Subcutaneous adipose tissue (tissue), 4 donors: ENCODE measurements around the gene THSD4. TPM values are rescaled to one million over a fixed set of nuclear protein-coding genes. Genes with fewer than 3 reads are reported as not detected.

ENCODE experiments used
- total RNA-seq, 4 donors: library from RNA; depleted of rRNA; stranded (reverse); fragments of >200 nt; gene quantifications; one replicate each; pipeline ENCODE4 v1.1.0, GENCODE V29; 2016
- TF ChIP-seq, protein P1 (sequence below): fragments of 450-650 bp; IDR thresholded peaks from one replicate; pipeline ENCODE4 v1.5.1; 2016; ENCODE audit warnings: low read depth, mild to moderate bottlenecking, control low read depth, antibody characterized with exemption, moderate library complexity

Gene THSD4
- total RNA-seq, 4 donors from 2014 or later, result 0.17 to 0.94 (median 0.63) TPM

DNA sequence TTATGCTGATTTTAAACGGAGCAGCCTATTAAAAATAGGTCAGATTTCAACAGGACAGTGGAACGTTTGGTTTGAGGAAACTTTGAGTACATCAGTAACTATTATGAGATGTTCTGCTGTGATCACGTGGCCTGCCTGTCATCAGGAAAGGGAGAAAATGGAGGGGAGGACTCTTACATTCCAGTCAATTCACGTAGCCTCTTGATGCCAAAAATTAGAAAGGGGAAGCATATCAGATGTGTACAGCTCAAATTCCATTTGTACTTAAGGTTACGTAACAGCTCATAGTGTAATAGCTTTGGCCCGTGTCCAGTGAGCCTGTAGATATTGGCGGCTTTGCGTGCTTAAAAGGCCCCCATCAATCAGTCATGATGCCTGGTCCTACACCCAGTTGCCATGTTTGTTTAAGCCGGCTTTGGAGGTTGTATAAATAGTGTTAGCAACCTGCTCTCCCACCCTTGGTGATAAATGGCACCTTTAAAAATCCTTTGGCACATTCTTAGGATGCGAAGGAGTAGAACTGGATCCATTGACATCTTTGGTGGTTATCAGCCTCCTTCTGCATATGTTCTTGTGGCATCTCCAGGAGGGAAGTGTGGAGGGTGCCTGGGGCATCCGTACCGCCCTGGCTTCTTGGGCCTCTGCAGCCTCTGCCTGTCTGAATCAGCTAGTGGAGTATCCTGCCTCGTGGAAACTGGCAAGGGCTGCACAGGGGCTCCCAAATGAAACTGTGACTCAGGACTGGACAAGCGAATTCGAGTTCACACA is 163.9 kb downstream of the THSD4 start:
- TF ChIP-seq, protein P1, sequence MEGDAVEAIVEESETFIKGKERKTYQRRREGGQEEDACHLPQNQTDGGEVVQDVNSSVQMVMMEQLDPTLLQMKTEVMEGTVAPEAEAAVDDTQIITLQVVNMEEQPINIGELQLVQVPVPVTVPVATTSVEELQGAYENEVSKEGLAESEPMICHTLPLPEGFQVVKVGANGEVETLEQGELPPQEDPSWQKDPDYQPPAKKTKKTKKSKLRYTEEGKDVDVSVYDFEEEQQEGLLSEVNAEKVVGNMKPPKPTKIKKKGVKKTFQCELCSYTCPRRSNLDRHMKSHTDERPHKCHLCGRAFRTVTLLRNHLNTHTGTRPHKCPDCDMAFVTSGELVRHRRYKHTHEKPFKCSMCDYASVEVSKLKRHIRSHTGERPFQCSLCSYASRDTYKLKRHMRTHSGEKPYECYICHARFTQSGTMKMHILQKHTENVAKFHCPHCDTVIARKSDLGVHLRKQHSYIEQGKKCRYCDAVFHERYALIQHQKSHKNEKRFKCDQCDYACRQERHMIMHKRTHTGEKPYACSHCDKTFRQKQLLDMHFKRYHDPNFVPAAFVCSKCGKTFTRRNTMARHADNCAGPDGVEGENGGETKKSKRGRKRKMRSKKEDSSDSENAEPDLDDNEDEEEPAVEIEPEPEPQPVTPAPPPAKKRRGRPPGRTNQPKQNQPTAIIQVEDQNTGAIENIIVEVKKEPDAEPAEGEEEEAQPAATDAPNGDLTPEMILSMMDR, result no peak

DNA sequence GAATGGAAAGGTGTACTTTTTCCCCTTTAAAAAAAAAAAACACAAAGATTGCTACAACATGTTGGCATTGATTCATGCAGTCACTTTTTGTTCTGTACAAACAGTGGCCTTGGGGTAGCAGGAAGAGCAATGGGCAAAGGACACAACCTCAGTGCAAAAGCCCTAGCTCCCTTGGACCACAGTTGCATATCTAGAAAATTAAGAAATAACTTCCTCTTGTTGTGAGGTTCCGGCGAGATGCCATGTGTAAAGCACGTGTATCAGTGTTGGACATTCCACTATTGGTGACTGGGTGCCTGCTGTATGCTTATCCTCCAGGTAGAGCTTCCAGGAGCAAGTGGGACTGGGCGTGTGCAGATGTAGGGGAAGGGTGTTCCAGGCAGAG is 164.5 kb downstream of the THSD4 start:
- TF ChIP-seq, protein P1, result no peak

DNA sequence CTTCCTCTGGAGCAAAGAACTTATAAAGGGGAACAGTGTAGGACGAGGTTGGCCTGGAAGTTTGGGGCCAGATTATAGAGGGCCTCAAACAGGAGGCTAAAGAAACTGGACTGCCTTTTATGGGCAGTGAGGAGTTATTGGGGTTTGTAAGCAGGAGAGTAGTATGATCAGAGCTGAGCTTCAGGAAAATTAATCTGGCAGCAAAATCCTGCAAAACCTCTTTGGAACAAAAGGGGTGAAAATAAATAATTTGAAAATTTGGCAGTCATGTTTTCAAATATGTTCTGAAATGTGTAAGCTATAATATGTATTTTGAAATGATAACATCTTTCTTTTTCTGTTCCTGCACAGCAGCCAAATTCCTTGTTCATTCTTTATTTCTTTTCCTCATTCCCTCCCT is 164.9 kb downstream of the THSD4 start:
- TF ChIP-seq, protein P1, result no peak

DNA sequence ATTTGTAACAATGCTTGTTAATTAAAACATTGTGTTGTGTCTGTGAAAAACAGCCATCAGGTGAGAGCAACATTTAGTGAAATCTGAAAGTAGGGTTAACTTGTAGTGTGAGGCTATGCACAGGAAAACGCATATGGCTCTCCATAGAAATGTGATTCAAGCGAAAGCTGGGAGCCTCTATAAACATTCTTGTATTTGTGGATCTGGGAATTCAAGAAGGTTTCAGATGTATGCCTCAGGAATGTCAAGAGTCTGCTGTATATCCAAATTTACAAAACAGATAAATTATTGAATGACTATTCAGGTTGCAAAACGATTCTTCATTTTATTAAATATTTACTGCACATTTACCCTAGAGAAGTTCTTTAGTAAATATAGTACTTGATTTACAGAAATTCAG is 166.0 kb downstream of the THSD4 start:
- TF ChIP-seq, protein P1, result no peak

DNA sequence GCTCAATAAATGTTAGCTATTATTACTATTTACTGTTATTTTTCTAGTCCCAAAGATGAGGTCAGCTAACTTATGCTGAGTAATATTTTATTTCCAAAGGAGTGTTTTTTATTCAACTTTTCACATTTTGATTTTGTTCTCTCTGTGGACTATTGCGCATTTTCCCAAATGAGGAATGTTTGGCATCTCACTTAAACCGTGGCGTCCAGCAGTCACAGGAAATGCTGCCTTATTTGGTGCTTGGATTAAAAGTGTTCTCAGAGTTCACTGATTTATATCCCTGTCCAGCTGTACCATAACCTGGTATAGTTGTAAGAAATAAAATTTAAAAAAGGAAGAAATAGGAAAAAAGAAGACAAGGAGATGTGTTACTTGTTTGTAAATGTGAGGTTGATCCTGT is 166.8 kb downstream of the THSD4 start:
- TF ChIP-seq, protein P1, result no peak

DNA sequence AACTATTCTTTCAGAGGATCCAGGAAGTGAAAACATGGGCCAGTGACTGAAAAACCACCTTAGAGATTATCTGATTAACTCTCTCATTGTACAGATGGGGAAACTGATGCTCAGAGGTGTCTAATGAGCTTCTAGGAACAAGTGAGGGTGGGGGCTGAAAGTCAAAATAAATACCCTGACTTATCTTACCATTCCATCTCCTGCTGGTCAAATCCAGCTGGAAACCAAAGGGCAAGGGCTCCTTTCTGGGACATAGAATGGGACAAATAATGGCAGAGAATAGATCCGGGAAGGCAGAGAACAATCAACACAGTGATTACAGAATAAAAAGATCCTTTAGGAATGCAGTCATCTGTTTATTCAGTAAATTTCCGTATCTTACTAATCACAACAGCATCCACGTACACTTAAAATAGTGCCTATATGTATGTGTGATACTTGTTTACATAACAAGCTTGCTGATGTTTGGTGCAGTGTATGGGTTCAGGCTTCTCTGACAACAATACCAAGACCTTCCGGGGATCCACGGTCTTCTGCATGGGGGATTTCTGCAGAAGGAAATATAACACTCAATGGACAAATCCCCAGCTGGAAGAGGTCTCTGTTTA is 173.2 kb downstream of the THSD4 start:
- TF ChIP-seq, protein P1, result no peak

DNA sequence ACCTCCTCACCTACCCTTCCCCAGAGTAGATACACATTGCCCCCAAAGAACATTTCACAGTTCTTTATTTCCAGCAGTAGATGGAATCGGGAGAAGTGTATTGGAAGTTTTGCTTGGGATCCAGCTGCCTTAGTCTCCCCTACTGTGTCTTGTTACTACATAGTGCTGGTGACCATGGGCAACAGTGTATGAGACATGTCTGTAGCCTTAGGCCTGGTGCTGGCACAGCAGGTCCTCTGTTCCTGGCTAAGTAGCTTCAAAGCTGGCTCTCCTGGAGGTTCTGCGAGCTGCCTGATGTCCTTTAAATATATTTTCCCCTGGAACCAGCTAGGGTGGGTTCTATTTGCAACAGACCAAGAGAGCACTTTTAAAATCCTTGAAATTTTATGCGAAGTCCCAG is 174.7 kb downstream of the THSD4 start:
- TF ChIP-seq, protein P1, result no peak
